ENCODE data around the gene HACL1. TPM values are rescaled to one million over a fixed set of nuclear protein-coding genes. Genes with fewer than 3 reads are reported as not detected.

The HACL1 gene
- total and polyA plus RNA-seq, 2 experiments from 2014 or later, result 11.0 to 11.2 TPM

DNA sequence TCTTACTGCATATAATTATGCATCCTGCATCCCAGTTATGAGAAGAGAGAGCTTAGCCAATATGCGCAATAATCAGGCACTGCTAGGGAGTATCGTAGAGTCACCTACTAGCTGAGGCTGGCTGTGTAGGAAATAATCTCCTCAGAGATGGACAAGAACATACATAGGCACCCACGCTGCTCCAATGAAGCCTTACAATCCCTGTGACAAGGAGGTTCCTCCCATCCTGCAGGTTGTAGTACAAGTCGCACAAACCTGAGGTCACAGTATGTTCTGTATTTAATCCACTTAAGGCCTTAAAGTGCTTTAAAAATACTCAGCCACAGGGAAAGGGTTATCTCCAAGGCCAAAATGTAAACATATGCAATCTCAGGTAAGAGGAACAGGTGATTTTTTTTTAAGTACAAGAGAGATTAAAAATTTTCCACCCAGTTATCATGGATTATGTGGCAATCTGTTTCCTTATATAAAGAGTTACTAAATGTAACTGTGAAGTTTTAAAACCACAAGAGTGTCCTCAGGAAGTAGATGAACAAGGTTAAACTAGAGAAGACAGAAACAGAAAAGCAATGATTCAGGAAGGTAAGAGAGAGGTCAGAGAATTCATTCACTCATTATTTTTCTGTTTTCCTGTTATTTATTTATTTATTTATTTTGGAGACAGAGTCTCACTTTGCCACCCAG lies 72.4 kb downstream of the HACL1 start:
- Histone ChIP-seq H3K27me3 (no peaks in the 10 kb centered on the region), H3K27ac (no peak overlapping the region), H3K9me3 (ENCODE audit: low read depth) (no peaks in the 10 kb centered on the region), H3K36me3 (no peaks in the 10 kb centered on the region), H3K4me1 (ENCODE audit: low read depth) (peaks cover 14% of the 10 kb centered on the region), H3K4me3 (no peak overlapping the region)
- no peak for DNase-seq (ENCODE audit: low read depth in 1 of 2, low spot score in 1 of 2)
- no peak for TF ChIP-seq CTCF (IDR thresholded peaks at IDR 0.05; ENCODE audit: low read depth, low read length)

- peaks cover 20% of the 10 kb centered on the region for H3K4me1 ChIP-seq (ENCODE audit: low read depth)
- no peaks in the 10 kb centered on the region for H3K27me3 ChIP-seq
- peak; percentile 59 for TF ChIP-seq CTCF (IDR thresholded peaks at IDR 0.05; ENCODE audit: low read depth, low read length)
- peak overlapping the region; percentile 41 for H3K27ac ChIP-seq
- peak; percentile 62 to 68 for DNase-seq (ENCODE audit: low read depth in 1 of 2, low spot score in 1 of 2)
- no peak overlapping the region for H3K4me3 ChIP-seq
- H3K9me3 ChIP-seq (ENCODE audit: low read depth), result no peaks in the 10 kb centered on the region
- H3K36me3 ChIP-seq, result no peaks in the 10 kb centered on the region
Observed at GRCh38 chr3:15527031-15527459, 74.3 kb downstream of the HACL1 start.

- no peak overlapping the region for H3K4me3 ChIP-seq
- H3K27me3 ChIP-seq, result no peaks in the 10 kb centered on the region
- no peaks in the 10 kb centered on the region for H3K36me3 ChIP-seq
- no peak overlapping the region for H3K27ac ChIP-seq
- no peaks in the 10 kb centered on the region for H3K9me3 ChIP-seq (ENCODE audit: low read depth)
- peaks cover 30% of the 10 kb centered on the region for H3K4me1 ChIP-seq (ENCODE audit: low read depth)
- no peak for TF ChIP-seq CTCF (IDR thresholded peaks at IDR 0.05; ENCODE audit: low read depth, low read length)
- DNase-seq (ENCODE audit: low read depth in 1 of 2, low spot score in 1 of 2), result no peak
Observed at GRCh38 chr3:15525790-15526189, 75.6 kb downstream of the HACL1 start.

DNA sequence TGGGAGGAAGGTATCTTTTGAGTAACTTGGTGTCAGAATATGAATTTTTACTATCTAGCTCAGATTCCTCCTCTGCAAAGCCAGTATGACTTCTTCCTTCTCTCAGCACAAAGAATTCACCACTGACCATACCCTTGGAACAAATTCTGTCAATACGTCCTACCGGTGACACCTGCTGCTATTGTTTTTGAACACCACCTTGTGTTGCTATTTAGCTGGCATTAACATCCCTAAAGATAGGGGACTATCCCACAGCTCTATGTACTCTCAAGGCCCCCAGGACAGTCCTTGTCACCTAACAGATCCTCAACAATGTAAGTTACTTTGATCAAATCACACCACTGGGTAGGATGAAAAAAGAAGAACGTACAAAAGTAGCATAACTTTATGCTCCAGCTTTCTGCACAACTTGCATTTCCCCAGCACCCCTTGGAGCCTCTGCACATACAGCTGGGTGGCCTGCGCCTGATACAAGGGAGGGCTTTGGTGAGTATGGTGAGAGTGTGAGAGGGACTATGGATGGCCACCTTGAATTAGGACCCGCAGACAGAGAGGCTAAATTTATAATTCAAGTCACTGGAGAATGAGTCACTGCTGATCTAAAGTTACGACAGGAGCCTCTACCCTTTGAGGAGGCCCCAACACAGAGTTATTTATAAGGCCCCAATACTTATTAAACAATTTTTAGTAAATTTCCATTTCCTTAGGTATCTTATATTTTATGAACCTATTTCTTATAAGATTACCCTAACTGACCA lies 77.5 kb downstream of the HACL1 start:
- DNase-seq (ENCODE audit: low read depth in 1 of 2, low spot score in 1 of 2), result no peak
- Histone ChIP-seq H3K27me3 (no peaks in the 10 kb centered on the region), H3K27ac (no peak overlapping the region), H3K9me3 (ENCODE audit: low read depth) (no peaks in the 10 kb centered on the region), H3K4me1 (ENCODE audit: low read depth) (peaks cover 38% of the 10 kb centered on the region), H3K4me3 (no peak overlapping the region), H3K36me3 (no peaks in the 10 kb centered on the region)
- no peak for TF ChIP-seq CTCF (IDR thresholded peaks at IDR 0.05; ENCODE audit: low read depth, low read length)

DNA sequence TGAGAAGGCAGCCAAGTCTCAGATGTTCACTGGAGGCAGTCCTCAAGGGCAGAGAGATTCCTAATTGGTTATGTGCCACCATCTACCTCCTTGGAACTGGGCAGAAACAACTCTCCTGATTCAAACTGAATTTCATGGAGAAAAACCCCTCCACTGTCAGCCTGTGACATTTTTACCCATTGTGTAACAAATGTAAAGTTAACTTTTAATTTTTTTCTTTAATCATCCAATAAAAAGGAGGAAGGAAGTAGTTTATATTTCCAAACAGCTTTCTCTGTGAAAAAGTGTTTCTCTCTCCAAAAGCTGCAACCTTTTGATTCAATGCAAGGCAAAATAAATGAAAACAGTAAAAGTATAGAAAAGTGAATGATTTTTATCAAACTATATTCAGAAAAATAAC lies 79.4 kb downstream of the HACL1 start:
- Histone ChIP-seq H3K9me3 (ENCODE audit: low read depth) (no peaks in the 10 kb centered on the region), H3K4me1 (ENCODE audit: low read depth) (peaks cover 36% of the 10 kb centered on the region), H3K27ac (peak overlapping the region; percentile 89), H3K4me3 (no peak overlapping the region), H3K27me3 (no peaks in the 10 kb centered on the region), H3K36me3 (no peaks in the 10 kb centered on the region)
- TF ChIP-seq CTCF (IDR thresholded peaks at IDR 0.05; ENCODE audit: low read depth, low read length), result no peak
- DNase-seq (ENCODE audit: low read depth in 1 of 2, low spot score in 1 of 2), result no peak

Measured in cardiac muscle cell (in vitro differentiated cells and primary cell).